GM12892 (cell line): ENCODE data around the gene CAMSAP3.

Experiments
- DNase-seq: peaks from one replicate; pipeline ENCODE4 v3.0.0; 2011; ENCODE audit not compliant: insufficient read length
- FAIRE-seq: peaks from 2 replicates; lab custom pipeline; 2011; peaks lifted over from hg19 to GRCh38; lab: Jason Lieb, UNC
- POLR2A ChIP-seq: IDR thresholded peaks from 2 replicates; pipeline ENCODE4 v1.6.1; 2011; ENCODE audit warnings: low read depth, low read length, control low read depth
- POLR2AphosphoS5 ChIP-seq: IDR thresholded peaks from 2 replicates; pipeline ENCODE4 v1.6.1; 2011; ENCODE audit warnings: low read depth, low read length, control low read depth
- TAF1 ChIP-seq: IDR thresholded peaks from 2 replicates; pipeline ENCODE4 v1.6.1; 2011; ENCODE audit warnings: low read depth, mild to moderate bottlenecking, control low read depth, low read length, borderline replicate concordance

Gene CAMSAP3

GRCh38 chr19:7617735-7618134, 22.1 kb downstream of the CAMSAP3 start:
- FAIRE-seq (no peak), DNase-seq (no peak)
- TF ChIP-seq POLR2A (no peak), POLR2AphosphoS5 (no peak; the same call in 1 of the 2 replicates), TAF1 (no peak)

GRCh38 chr19:7618348-7618747, 22.7 kb downstream of the CAMSAP3 start:
- FAIRE-seq (no peak), DNase-seq (no peak)
- no peak for TF ChIP-seq POLR2AphosphoS5
- no peak for TF ChIP-seq TAF1
- TF ChIP-seq POLR2A: no peak

- DNase-seq (no peak), FAIRE-seq (no peak)
- no peak for TF ChIP-seq POLR2A
- no peak for TF ChIP-seq POLR2AphosphoS5
- TF ChIP-seq TAF1: no peak
Measured at GRCh38 chr19:7618771-7619510, 23.3 kb downstream of the CAMSAP3 start.

- no peak for FAIRE-seq
- DNase-seq: no peak
- TF ChIP-seq POLR2AphosphoS5: no peak
- TF ChIP-seq TAF1: no peak
- no peak for TF ChIP-seq POLR2A
Measured at GRCh38 chr19:7619671-7620441, 24.2 kb downstream of the CAMSAP3 start.

DNA sequence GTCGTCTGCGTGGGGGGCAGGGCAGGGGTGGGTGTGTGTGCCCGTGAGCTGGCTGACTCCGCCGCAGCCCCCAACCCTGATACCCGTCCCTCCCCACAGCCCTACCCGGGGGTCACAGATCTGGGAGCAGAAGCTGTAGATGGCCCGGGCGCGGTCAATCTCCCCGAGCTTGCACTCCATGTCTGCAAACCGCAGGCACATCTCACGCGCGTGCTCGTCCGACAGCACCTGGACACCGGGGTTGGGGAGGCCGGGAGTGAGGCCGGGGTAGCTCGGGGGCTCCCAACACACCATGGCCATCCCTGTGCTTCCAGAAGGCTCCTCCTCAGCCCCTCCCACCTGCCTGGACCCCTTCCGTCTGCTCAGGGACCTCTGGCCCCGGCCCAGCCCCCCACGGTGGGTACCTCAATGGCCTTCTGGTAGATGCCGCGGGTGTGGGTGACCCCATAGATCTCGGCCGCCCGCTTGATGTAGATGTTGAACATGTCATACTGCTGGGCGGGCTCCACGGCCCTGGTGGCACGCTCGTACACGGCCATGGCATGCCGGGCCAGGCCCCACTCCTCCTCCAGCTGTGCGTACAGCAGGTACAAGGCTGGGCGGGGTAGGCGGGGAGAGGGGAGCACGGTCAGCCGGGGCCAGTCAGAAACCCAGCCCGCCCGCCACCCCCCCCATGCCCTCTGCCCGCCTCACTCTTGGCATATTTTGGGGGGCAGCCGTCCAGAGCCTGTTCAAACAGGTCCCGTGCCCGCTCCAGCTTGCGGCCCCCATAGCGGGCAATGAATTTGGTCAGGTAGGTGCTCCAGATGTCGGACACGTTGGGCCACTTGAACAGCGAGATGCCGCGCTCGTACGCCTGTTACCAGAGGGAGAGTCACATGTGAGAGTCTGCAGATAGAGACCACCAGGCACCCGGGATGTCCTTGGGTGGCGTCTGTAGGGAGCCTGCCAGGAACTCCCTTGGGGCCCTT, 25.1 kb downstream of the CAMSAP3 start:
- no peak for FAIRE-seq

DNA sequence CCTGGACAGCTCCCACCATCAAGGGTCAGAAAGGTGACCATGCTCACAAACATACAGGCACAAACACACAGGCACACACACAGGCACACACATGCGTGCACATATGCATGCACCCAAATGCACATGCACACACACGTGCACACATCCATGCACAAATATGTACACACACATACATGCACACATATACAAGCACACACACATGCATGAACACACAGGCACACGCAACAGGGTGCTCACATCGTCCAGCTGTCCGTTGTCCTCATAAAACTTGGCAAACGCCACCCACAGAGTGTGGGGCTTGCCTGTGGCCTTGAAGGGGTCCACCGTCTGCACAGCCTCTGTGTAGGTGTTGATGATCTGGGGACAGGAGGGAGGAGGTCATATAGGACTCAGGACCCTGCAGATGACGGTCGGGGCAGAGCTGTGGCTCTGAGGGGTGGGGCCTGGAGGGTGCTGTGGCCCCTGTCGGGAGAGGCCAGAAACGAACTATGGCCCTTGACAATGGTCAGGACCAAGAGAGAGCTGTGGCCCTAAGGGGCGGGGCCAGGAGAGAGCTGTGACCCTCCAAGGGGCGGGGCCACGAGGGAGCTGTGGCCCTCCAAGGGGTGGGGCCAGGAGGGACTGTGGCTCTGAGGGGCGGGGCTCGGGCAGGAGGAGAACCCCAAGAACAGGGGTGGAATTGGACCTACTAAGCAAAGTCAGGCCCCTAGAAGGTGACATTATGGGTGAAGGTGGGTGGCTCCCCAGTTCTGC, 27.4 kb downstream of the CAMSAP3 start:
- TF ChIP-seq TAF1: no peak
- no peak for TF ChIP-seq POLR2AphosphoS5
- TF ChIP-seq POLR2A: no peak
- DNase-seq (no peak), FAIRE-seq (no peak)

More for the DNA sequence above, 25.1 kb downstream of the CAMSAP3 start:
- TF ChIP-seq POLR2A (no peak), POLR2AphosphoS5 (no peak), TAF1 (no peak)
- no peak for DNase-seq

- DNase-seq (no peak), FAIRE-seq (no peak)
- TF ChIP-seq TAF1 (no peak), POLR2AphosphoS5 (no peak), POLR2A (no peak)
Measured at GRCh38 chr19:7623725-7624603, 28.3 kb downstream of the CAMSAP3 start.

DNA sequence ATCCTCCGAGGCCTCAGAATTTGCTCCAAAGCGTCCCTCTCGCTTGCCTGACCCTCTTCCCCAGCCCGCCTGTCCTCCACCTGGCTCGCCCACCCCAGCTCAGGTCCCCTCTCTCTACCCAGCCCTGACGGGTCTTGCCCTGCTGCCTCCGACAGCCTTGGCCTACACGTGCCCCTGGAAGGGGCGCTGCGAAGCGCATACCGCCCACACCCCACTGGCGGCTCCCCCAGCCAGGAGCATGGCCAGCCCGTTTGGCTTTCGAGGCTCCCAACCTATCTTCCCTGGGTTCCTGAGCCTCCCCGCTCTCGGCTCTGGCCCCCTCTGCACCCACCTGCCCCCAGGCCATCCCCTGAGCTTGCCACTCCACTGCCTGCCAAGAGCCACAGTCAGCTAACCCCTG, 29.1 kb downstream of the CAMSAP3 start:
- TF ChIP-seq POLR2A: no peak
- no peak for TF ChIP-seq POLR2AphosphoS5
- TF ChIP-seq TAF1: no peak
- DNase-seq (no peak), FAIRE-seq (no peak)

GRCh38 chr19:7625763-7626372, 30.2 kb downstream of the CAMSAP3 start:
- TF ChIP-seq POLR2AphosphoS5 (no peak), POLR2A (no peak), TAF1 (no peak)
- FAIRE-seq (no peak), DNase-seq (no peak)
